ENCODE results near the gene ACADVL. TPM values are rescaled to one million over a fixed set of nuclear protein-coding genes. Genes with fewer than 3 reads are reported as not detected.
A peak's percentile ranks its signal among the peaks of the same experiment; 100 is the strongest.

ACADVL gene
- total RNA-seq, 1 experiment from 2014 or later, result 283 TPM

GRCh38 chr17:7207120-7208001, 12.4 kb upstream of the ACADVL start:
- Histone ChIP-seq H3K27ac (ENCODE audit: insufficient read length, low read depth, low read length) (no peak overlapping the region), H2AK5ac (ENCODE audit: insufficient read length, low read length) (no peak overlapping the region), H3K9me3 (ENCODE audit: control insufficient read depth, low read depth, low read length) (no peaks in the 10 kb centered on the region), H3K56ac (ENCODE audit: insufficient read length, low read depth, low read length) (no peak overlapping the region), H2BK20ac (ENCODE audit: low read depth, low read length, poor library complexity, severe bottlenecking) (no peak overlapping the region), H3K4me1 (ENCODE audit: insufficient read depth, low read length) (peaks cover 12% of the 10 kb centered on the region; the same call in 1 of the 2 replicates), H3K23me2 (ENCODE audit: insufficient read length, low read depth, low read length, poor library complexity, severe bottlenecking) (peaks cover 10% of the 10 kb centered on the region), H4K91ac (ENCODE audit: insufficient read length, low read depth, low read length) (no peak overlapping the region), H3K79me1 (ENCODE audit: insufficient read depth, low read depth, low read length, poor library complexity, severe bottlenecking) (peaks cover 2% of the 10 kb centered on the region), H3K9ac (ENCODE audit: extremely low read depth, insufficient read length, low read length) (no peak overlapping the region), H4K8ac (replicated peaks; ENCODE audit: insufficient read length, low read depth, low read length) (no peak overlapping the region), H2BK120ac (ENCODE audit: low read depth, low read length, poor library complexity, severe bottlenecking) (no peak overlapping the region), H3K4me2 (ENCODE audit: insufficient read depth, insufficient read length, low read length) (peak overlapping the region; percentile 57), H3K4ac (ENCODE audit: low read depth, low read length) (no peak overlapping the region), H3K14ac (ENCODE audit: insufficient read depth, low read length) (peak overlapping the region; percentile 3; the same call in 1 of the 2 replicates), H3K18ac (ENCODE audit: insufficient read length, low read depth, low read length) (peak overlapping the region; percentile 29), H4K5ac (ENCODE audit: insufficient read length, low read depth, low read length) (no peak overlapping the region), H2BK12ac (ENCODE audit: insufficient read length, low read depth, low read length) (no peak overlapping the region), H4K20me1 (ENCODE audit: control insufficient read depth, insufficient read depth, insufficient read length) (no peaks in the 10 kb centered on the region), H2AFZ (ENCODE audit: low read length) (no peak overlapping the region), H3T11ph (ENCODE audit: low read length) (no peak overlapping the region), H3K23ac (ENCODE audit: insufficient read length, low read depth, low read length) (no peak overlapping the region), H3K79me2 (ENCODE audit: insufficient read depth, low read length) (peaks cover 3% of the 10 kb centered on the region; the same call in 1 of the 2 replicates), H2BK15ac (ENCODE audit: low read depth, low read length) (no peak overlapping the region), H2BK5ac (ENCODE audit: insufficient read length, low read length) (no peak overlapping the region), H3K27me3 (ENCODE audit: insufficient read depth, low read length) (no peaks in the 10 kb centered on the region)
- H3K9me3 Mint-ChIP-seq, result no peaks in the 10 kb centered on the region
- H3K36me3 Mint-ChIP-seq (ENCODE audit: insufficient read depth in 1 of 3, low read depth in 3 of 3), result peaks cover 10 to 19% (median 14%) of the 10 kb centered on the region in 3 experiments; a peak in 6 of 7 replicates
- H3K4me1 Mint-ChIP-seq, result peaks cover 44 to 70% of the 10 kb centered on the region in 2 experiments
- peak overlapping the region; percentile 78 to 83 (median 79); a peak in 4 of 7 replicates for H3K27ac Mint-ChIP-seq
- H3K4me3 Mint-ChIP-seq, result peak overlapping the region; percentile 43 to 83
- no CpG with 5 or more reads among the region's 24 CpGs for WGBS (ENCODE audit: extremely low coverage, insufficient read length, low lambda C conversion rate)
- peak; percentile 36 for DNase-seq
- H3K27me3 Mint-ChIP-seq (ENCODE audit: low read depth), result no peaks in the 10 kb centered on the region; the same call in none of the 2 replicates
- TF ChIP-seq CTCF (conservative IDR thresholded peaks at IDR 0.05), result no peak
